Spleen (tissue), 11 donors: ENCODE measurements around the gene ATAD3B. TPM values are rescaled to one million over a fixed set of nuclear protein-coding genes. Genes with fewer than 3 reads are reported as not detected.

Experiments used
- DNase-seq: peaks from one replicate; pipeline ENCODE4 v3.0.0-alpha.2; 2020
- H3K27ac ChIP-seq, 8 donors: fragments of 200-600 bp; sonication (generic) in 7 of 8; 1 replicate in 4 of 8; 2 replicates in 4 of 8; pipeline versions ENCODE4 v1.5.0 to v1.8.0; 2016 to 2021; ENCODE audit warnings: inconsistent platforms in 4 of 8, mild to moderate bottlenecking in 4 of 8, moderate library complexity in 1 of 8
- H3K27me3 ChIP-seq, 7 donors: fragments of 200-600 bp; sonication (generic) in 6 of 7; replicated peaks in 1 of 7; 1 replicate in 4 of 7; 2 replicates in 3 of 7; pipeline versions ENCODE4 v1.5.0 to v1.8.0; 2016 to 2021; ENCODE audit warnings: inconsistent platforms in 3 of 7, mild to moderate bottlenecking in 1 of 7
- H3K36me3 ChIP-seq, 6 donors: fragments of 200-600 bp; sonication (generic) in 5 of 6; 1 replicate in 4 of 6; 2 replicates in 2 of 6; pipeline versions ENCODE4 v1.5.0 to v1.8.0; 2016 to 2021; ENCODE audit warnings: inconsistent platforms in 2 of 6
- H3K4me1 ChIP-seq, 6 donors: fragments of 200-600 bp; sonication (generic) in 5 of 6; 1 replicate in 3 of 6; 2 replicates in 3 of 6; pipeline versions ENCODE4 v1.5.0 to v1.8.0; 2016 to 2021; ENCODE audit warnings: inconsistent platforms in 3 of 6
- H3K4me3 ChIP-seq, 8 donors: fragments of 200-600 bp; sonication (generic) in 7 of 8; 1 replicate in 4 of 8; 2 replicates in 4 of 8; pipeline versions ENCODE4 v1.5.0 to v1.8.0; 2016 to 2021; ENCODE audit warnings: inconsistent platforms in 4 of 8, mild to moderate bottlenecking in 4 of 8, moderate library complexity in 2 of 8
- H3K9me3 ChIP-seq, 8 donors: fragments of 200-600 bp; sonication (generic) in 7 of 8; 1 replicate in 4 of 8; 2 replicates in 4 of 8; pipeline versions ENCODE4 v1.5.0 to v1.8.0; 2016 to 2021; ENCODE audit warnings: inconsistent platforms in 4 of 8
- POLR2A ChIP-seq, 3 donors: fragments of 450-650 bp; IDR thresholded peaks; one replicate each; pipeline ENCODE4 v1.5.1; 2017; ENCODE audit warnings: antibody characterized with exemption in 3 of 3, mild to moderate bottlenecking in 1 of 3
- POLR2AphosphoS5 ChIP-seq, 3 donors: sonication (generic); formaldehyde crosslinking; IDR thresholded peaks; one replicate each; pipeline ENCODE4 v1.5.1; 2017; ENCODE audit warnings: antibody characterized with exemption in 3 of 3
- whole genome bisulfite sequencing, 5 donors: extraction: QIAGEN DNeasy Blood & Tissue Kit in 3 of 5; methylation state at CpG; one replicate each; pipeline versions ENCODE4 v1.1.5 to v1.1.7; 2013 to 2018; 5-methylcytosine and 5-hydroxymethylcytosine counted together
- intact Hi-C: fragments of 100-400 bp; cut with DNase I; formaldehyde crosslinking; loops from one replicate; pipeline ENCODE4 v1.15.0; 2023; ENCODE audit warnings: low total_unique reads
- polyA plus RNA-seq, 3 donors: library from polyadenylated mRNA; stranded (reverse); fragments of 200-250 nt; gene quantifications; one replicate each; pipeline ENCODE4 v1.2.1, GENCODE V29; 2013
- total RNA-seq, 7 donors: library from RNA; depleted of rRNA in 3 of 7; stranded (reverse); fragments of >200 nt in 3 of 7; fragmentation: NEBNext Ultra II Directional in 4 of 7; extraction: Animal tissue kit (Norgen Biotek cat#: 25700) in 4 of 7; gene quantifications; one replicate each; pipeline versions ENCODE4 v1.1.0 to v1.2.1, GENCODE V29; 2016 to 2021
- TF ChIP-seq, protein P1 (sequence below), 11 experiments: fragments of 200-600 bp in 7 of 11; fragments of 450-650 bp in 4 of 11; sonication (generic) in 4 of 11; IDR thresholded peaks in 8 of 11; conservative IDR thresholded peaks in 3 of 11; 1 replicate in 7 of 11; 2 replicates in 4 of 11; pipeline versions ENCODE4 v1.4.0 to v1.8.0; 2016 to 2021; ENCODE audit warnings: antibody characterized with exemption in 11 of 11, inconsistent platforms in 4 of 11, mild to moderate bottlenecking in 1 of 11
- donor health status: healthy with polysubstance abuse.
- donor health status: DM: no; HTN: no; CAD: no; lungs with moderate emphysema.
- donor health status: DM: no; HTN: no; CAD: no.
- donor health status: Bipolar disorder and iron deficiency.
- donor health status: healthy.
- donor health status: DM: no; HTN: no; CAD: no.
- donor health status: DM: yes; HTN: yes; CAD: no.

Gene ATAD3B
- total and polyA plus RNA-seq, 10 donors = 11.5 to 62.3 (median 26.3) TPM

DNA sequence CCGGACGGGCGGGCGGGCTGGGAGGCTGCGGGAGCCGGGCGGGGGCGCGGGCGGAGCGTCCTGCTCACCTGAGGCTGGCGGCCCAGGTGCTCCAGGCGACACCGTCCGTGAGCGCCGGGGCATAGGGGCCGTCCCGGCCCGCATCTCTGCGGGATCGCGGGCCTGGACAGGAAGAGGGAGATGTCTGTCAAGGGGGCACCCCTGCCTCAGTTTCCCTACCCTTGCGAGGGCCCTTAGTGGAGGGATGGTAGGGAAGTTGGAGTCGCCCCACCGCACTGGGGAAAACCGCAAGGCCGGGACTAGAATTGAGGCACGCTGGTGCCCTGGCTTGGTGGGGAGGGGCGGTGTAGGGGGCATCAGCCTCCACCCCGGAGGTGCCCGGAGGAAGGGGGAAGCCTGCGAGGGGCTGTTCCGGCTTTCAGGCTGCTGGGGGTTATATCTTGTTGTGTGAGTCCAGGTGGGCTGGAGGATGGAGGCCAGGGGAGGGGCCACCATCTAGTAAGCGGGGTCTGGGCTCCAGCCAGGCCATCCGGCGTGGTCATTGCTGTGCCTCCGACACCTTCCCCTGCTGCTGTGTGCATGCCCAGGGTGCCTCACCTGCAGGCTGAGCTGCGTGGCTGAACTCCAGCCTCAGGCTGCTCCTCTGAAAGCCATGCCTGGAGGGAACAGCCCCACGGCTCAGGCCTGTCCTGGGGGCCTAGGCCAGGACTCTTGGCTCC lies 35.5 kb upstream of the ATAD3B start:
- WGBS, 5 donors = 19 to 34% (median 21%) methylated on average over 7 to 40 of the region's 40 CpGs
- H3K9me3 ChIP-seq = no peaks in the 10 kb centered on the region
- H3K4me1 ChIP-seq = peaks cover 42 to 78% (median 60%) of the 10 kb centered on the region in 6 donors
- DNase-seq = peak; percentile 65
- peak overlapping the region in 1 of 8 donors; percentile 82 for H3K27ac ChIP-seq
- intact Hi-C loops = no loop called here
- peaks cover 0 to 97% (median 46%) of the 10 kb centered on the region in 7 donors for H3K27me3 ChIP-seq
- no peak for TF ChIP-seq POLR2A (IDR thresholded peaks at IDR 0.05)
- no peak for TF ChIP-seq POLR2AphosphoS5 (IDR thresholded peaks at IDR 0.05)
- TF ChIP-seq, protein P1, sequence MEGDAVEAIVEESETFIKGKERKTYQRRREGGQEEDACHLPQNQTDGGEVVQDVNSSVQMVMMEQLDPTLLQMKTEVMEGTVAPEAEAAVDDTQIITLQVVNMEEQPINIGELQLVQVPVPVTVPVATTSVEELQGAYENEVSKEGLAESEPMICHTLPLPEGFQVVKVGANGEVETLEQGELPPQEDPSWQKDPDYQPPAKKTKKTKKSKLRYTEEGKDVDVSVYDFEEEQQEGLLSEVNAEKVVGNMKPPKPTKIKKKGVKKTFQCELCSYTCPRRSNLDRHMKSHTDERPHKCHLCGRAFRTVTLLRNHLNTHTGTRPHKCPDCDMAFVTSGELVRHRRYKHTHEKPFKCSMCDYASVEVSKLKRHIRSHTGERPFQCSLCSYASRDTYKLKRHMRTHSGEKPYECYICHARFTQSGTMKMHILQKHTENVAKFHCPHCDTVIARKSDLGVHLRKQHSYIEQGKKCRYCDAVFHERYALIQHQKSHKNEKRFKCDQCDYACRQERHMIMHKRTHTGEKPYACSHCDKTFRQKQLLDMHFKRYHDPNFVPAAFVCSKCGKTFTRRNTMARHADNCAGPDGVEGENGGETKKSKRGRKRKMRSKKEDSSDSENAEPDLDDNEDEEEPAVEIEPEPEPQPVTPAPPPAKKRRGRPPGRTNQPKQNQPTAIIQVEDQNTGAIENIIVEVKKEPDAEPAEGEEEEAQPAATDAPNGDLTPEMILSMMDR (IDR thresholded peaks at IDR 0.05 in 8 of 11, conservative IDR thresholded peaks at IDR 0.05 in 3 of 11) = no peak
- H3K4me3 ChIP-seq = peak overlapping the region; percentile 23 to 71 (median 38)
- no peaks in the 10 kb centered on the region for H3K36me3 ChIP-seq

DNA sequence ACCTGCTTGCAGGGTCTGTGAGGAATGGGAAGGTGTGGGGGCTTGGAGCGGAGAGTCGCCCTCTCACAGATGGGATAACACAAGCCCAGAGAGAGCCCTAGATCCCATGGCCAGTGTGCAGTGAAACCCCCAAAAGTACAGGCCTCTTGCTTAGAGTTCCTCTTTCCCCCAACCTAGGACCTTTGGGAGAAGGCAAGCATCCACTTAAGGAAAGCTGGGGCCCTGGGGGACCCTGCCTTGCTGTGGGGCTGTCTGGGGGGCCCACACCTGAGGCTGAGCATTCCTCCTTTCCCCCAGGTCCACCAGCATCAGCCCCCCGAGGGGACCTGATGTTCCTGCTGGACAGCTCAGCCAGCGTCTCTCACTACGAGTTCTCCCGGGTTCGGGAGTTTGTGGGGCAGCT lies 34.9 kb upstream of the ATAD3B start:
- Histone ChIP-seq H3K36me3 (no peaks in the 10 kb centered on the region), H3K4me3 (peak overlapping the region in 3 of 8 donors; percentile 37 to 71 (median 42)), H3K27ac (no peak overlapping the region), H3K9me3 (no peaks in the 10 kb centered on the region), H3K27me3 (peaks cover 0 to 94% (median 46%) of the 10 kb centered on the region in 7 donors), H3K4me1 (peaks cover 42 to 77% (median 61%) of the 10 kb centered on the region in 6 donors)
- TF ChIP-seq, protein P1 (IDR thresholded peaks at IDR 0.05 in 8 of 11, conservative IDR thresholded peaks at IDR 0.05 in 3 of 11) = no peak
- TF ChIP-seq POLR2A (IDR thresholded peaks at IDR 0.05) (no peak), POLR2AphosphoS5 (IDR thresholded peaks at IDR 0.05) (no peak)
- WGBS, 5 donors = 89 to 96% (median 92%) methylated on average over 7 of the region's 7 CpGs
- no peak for DNase-seq
- intact Hi-C loops = no loop called here

DNA sequence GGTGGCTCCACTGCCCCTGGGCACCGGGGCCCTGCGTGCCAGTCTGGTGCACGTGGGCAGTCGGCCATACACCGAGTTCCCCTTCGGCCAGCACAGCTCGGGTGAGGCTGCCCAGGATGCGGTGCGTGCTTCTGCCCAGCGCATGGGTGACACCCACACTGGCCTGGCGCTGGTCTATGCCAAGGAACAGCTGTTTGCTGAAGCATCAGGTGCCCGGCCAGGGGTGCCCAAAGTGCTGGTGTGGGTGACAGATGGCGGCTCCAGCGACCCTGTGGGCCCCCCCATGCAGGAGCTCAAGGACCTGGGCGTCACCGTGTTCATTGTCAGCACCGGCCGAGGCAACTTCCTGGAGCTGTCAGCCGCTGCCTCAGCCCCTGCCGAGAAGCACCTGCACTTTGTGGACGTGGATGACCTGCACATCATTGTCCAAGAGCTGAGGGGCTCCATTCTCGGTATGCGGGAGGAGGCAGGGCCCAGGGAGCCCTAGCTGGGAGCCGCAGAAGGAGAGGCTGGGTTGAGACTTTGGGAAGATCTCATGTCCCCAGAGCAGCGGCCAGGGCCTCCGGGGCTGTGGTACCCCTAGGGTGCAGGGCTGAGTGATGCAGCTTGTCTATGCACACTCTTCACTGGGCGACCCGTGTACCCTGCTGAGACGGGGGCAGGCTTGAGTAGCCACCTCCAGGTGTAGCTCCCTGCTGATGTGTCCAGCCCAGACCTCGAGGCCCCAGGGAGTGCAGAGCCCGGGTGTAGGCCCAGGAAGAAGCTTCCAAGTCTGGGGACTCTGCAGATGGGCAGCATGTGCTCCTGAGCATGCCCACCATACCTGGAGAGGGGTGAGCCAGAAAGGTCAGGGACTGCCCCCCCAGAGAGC lies 34.3 kb upstream of the ATAD3B start:
- peaks cover 0 to 88% (median 46%) of the 10 kb centered on the region in 7 donors for H3K27me3 ChIP-seq
- H3K36me3 ChIP-seq = no peaks in the 10 kb centered on the region
- 82 to 89% (median 86%) methylated on average over 19 to 31 of the region's 31 CpGs for WGBS, 5 donors
- no peak overlapping the region for H3K27ac ChIP-seq
- no peak overlapping the region for H3K4me3 ChIP-seq
- peaks cover 42 to 71% (median 57%) of the 10 kb centered on the region in 6 donors for H3K4me1 ChIP-seq
- peak; percentile 67 for DNase-seq
- intact Hi-C loops = no loop called here
- H3K9me3 ChIP-seq = no peaks in the 10 kb centered on the region
- TF ChIP-seq POLR2A (IDR thresholded peaks at IDR 0.05) = no peak
- TF ChIP-seq, protein P1 (IDR thresholded peaks at IDR 0.05 in 8 of 11, conservative IDR thresholded peaks at IDR 0.05 in 3 of 11) = no peak
- TF ChIP-seq POLR2AphosphoS5 (IDR thresholded peaks at IDR 0.05) = no peak
